Measurements from ENCODE around the gene RIPOR2.

The RIPOR2 gene

DNA sequence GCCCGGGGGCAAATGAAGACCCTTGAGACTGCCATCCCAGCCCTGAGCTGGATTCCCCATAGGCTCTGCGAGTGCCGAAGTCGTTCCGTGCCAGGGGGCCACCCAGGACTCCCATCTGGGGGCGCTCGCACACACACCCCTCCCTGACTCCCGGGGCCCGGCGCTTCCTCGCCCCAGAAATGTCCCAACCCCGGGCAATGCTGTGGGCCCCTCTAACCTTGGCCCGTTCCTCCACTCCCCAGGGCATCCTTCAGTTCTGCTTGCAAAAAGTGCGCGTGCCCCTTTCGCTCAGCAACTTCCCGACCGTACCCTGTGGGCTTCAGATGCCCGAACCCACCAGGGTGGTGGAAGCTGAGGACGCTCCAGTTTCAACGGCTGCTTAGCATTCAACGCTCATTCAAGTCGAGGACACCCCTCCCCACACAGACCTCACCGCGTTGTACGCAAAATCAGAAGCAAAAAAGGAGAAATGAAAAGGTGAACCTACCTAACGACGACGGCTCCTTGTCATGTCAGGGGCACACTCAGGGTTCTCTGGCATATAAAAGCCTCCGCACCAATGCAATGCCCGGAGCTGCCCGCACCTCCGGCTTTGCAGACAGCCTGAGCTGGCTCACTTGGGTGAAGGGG is 25.3 kb downstream of the RIPOR2 start:
- no peak overlapping the region for H3K27ac ChIP-seq
- TF ChIP-seq CTCF (IDR thresholded peaks at IDR 0.05) (no peak), ZFX (IDR thresholded peaks at IDR 0.05; ENCODE audit: borderline replicate concordance) (no peak)

DNA sequence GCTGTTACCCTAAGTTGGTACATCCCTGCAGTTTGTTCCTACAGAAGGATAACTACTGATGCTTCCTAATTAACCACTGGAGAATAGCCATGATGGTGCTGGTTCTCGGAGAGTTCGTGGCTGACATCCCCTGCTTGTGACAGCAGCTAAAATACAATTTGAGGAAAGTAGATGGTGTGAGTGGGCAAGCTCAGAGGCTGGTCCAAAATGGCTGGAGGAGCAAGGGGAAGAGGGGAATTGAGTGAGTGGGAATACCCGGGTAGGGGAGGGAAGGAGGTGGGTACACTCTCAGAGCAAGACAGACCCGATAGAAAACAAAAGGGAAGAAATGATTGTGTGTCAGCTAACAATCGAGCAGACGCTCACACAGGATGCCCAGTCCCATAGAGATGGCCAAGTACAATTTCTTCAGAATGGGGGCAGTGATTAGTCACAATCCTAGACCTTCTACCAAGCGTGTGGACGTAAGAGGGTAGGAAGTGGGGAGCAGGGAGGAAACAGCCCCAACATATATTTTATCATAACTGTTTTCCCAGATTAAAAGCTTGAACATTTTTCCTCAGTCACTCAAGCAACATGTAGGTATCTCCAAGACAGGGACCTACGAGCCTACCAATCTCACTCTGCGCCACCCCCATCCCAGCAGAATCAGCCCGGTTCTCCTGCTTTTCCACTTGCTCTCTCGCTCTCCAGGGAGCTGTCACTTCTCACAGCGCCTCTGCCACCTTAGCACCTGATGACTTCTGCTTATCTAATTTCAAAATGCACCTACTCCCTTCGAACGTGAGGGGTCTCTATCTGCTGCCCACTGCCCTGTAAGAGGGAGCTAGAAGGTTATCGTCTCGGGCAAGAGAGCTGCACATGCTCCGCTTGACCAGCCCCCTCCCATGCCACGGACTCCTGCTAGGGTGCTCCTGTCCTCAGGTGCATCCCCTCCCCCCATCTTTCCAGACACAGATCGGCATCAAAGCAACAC is 26.2 kb downstream of the RIPOR2 start:
- TF ChIP-seq CTCF (IDR thresholded peaks at IDR 0.05) (no peak), ZFX (IDR thresholded peaks at IDR 0.05; ENCODE audit: borderline replicate concordance) (no peak)
- no peak overlapping the region for H3K27ac ChIP-seq

DNA sequence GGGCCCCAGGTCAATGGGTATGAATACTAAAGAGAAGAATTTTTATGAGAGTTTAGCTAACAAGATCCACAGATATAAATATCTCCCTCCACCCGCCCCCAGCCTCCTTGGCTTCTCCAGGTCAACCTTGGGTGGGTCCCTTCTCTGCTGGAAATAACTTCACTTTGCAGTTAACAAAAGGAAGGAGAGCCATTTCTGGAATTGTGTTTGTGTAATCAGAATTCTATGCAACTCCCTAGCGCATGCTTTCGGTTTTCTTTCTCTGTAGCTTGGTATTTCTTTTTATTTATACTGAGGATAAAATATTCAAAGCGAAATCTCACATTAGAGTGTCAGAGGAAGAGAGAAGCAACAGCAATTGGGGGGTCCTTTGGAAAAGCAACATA is 27.1 kb downstream of the RIPOR2 start:
- no peak overlapping the region for H3K27ac ChIP-seq
- TF ChIP-seq CTCF (IDR thresholded peaks at IDR 0.05) = no peak
- no peak for TF ChIP-seq ZFX (IDR thresholded peaks at IDR 0.05; ENCODE audit: borderline replicate concordance)

DNA sequence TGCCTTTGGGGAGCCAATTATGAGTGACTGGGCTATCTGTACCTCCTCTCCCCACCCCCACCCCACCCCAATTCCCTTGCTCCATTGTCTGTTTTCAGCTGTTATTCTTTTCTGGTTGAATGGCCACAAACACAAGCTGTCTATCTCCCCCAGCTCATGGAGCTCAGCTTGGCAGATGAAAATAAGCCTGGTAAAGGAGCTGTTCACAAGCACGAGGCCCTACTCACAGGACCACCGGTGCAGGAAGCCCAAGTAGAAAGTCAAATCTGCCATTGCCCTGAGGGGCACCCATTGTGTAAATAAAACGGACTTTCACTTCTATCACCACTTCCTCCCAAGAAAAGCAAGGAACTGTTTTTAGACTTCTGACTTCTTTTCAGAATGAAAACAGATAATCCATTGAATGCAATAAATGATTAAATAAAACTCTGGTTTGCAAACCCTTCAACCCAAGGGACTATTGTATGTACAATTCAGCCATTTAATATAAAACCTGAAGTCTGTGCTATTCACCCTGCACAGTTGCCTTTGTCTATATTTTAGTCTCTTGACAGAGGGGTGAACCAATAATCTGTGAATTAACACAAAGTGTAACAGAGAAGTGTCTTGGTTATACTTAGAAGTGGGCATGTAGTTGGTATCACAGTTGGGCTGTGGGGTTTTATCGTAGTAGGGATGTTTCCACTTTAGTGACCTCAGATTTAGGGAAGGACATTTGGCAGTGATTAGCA is 27.7 kb downstream of the RIPOR2 start:
- H3K27ac ChIP-seq = no peak overlapping the region
- TF ChIP-seq ZFX (IDR thresholded peaks at IDR 0.05; ENCODE audit: borderline replicate concordance) (no peak), CTCF (IDR thresholded peaks at IDR 0.05) (no peak)

GRCh38 chr6:24906314-24906713 is 29.4 kb downstream of the RIPOR2 start:
- no peak for TF ChIP-seq CTCF (IDR thresholded peaks at IDR 0.05)
- no peak overlapping the region for H3K27ac ChIP-seq

GRCh38 chr6:24905483-24905882 is 30.3 kb downstream of the RIPOR2 start:
- no peak overlapping the region for H3K27ac ChIP-seq
- no peak for TF ChIP-seq ZFX (IDR thresholded peaks at IDR 0.05; ENCODE audit: borderline replicate concordance)
- no peak for TF ChIP-seq CTCF (IDR thresholded peaks at IDR 0.05)

Data from 22Rv1 (cell line).